ENCODE measurements around the gene UBR1. TPM values are rescaled to one million over a fixed set of nuclear protein-coding genes. Genes with fewer than 3 reads are reported as not detected.

Gene UBR1
- total RNA-seq (2022; extraction: Qiagen RNA extraction; ENCODE audit: low read depth) = 4.3 to 5.5 TPM (median 4.4 TPM) in 5 replicates

GRCh38 chr15:43105778-43106485 lies at the start of gene UBR1:
TSS of gene UBR1 (minus strand) at chr15:43106038. CDS start at chr15:43106022, 16 bp downstream.

GRCh38 chr15:43133430-43134156 lies 27.8 kb upstream of the UBR1 start, which contains the start of gene TMEM62:
TSS of gene TMEM62 (plus strand) at chr15:43133586. CDS start at chr15:43133803, 217 bp downstream.

GRCh38 chr15:42920519-42921341 lies 185.1 kb downstream of the UBR1 start, which contains the start of gene TTBK2:
TSS of gene TTBK2 (minus strand) at chr15:42920778. CDS start at chr15:42878617, 42,161 bp downstream.

Other genes starting within 250 kb of the UBR1 start
- 0.90 to 2.9 TPM (median 2.0 TPM) in 5 replicates for gene TTBK2, start 185.3 kb downstream of the UBR1 start, total RNA-seq (2022; extraction: Qiagen RNA extraction; ENCODE audit: low read depth)
- gene TMEM62, start 27.5 kb upstream of the UBR1 start, total RNA-seq (2022; extraction: Qiagen RNA extraction; ENCODE audit: low read depth) = 5.8 to 9.7 TPM (median 8.0 TPM) in 5 replicates
- gene CCNDBP1, start 79.4 kb upstream of the UBR1 start, total RNA-seq (2022; extraction: Qiagen RNA extraction; ENCODE audit: low read depth) = 23.4 to 31.0 TPM (median 25.4 TPM) in 5 replicates
- gene EPB42, start 115.0 kb upstream of the UBR1 start, total RNA-seq (2022; extraction: Qiagen RNA extraction; ENCODE audit: low read depth) = not detected in 5 replicates
- not detected in 5 replicates for gene TGM5, start 160.9 kb upstream of the UBR1 start, total RNA-seq (2022; extraction: Qiagen RNA extraction; ENCODE audit: low read depth)
- not detected in 5 replicates for gene TGM7, start 196.2 kb upstream of the UBR1 start, total RNA-seq (2022; extraction: Qiagen RNA extraction; ENCODE audit: low read depth)
- gene LCMT2, start 224.5 kb upstream of the UBR1 start, total RNA-seq (2022; extraction: Qiagen RNA extraction; ENCODE audit: low read depth) = 5.7 to 8.2 TPM (median 7.4 TPM) in 5 replicates